ENCODE results near the gene ALDOA. TPM values are rescaled to one million over a fixed set of nuclear protein-coding genes. Genes with fewer than 3 reads are reported as not detected.

The ALDOA gene
- total RNA-seq, 4 donors from 2014 or later: 427 to 1,063 (median 887) TPM

- Histone ChIP-seq H3K4me3 (no peak overlapping the region), H3K27me3 (no peaks in the 10 kb centered on the region), H3K4me1 (no peaks in the 10 kb centered on the region), H3K27ac (no peak overlapping the region), H3K36me3 (no peaks in the 10 kb centered on the region), H3K9me3 (no peaks in the 10 kb centered on the region)
- no peak for DNase-seq
- no peak for TF ChIP-seq POLR2A (IDR thresholded peaks at IDR 0.05)
These were observed 19.0 kb upstream of the ALDOA start for GRCh38 chr16:30046588-30046987.

- no peaks in the 10 kb centered on the region for H3K9me3 ChIP-seq
- no peak overlapping the region for H3K4me3 ChIP-seq
- H3K27ac ChIP-seq: no peak overlapping the region
- DNase-seq: no peak
- H3K4me1 ChIP-seq: peaks cover 0 to 13% (median 6%) of the 10 kb centered on the region in 4 donors
- H3K27me3 ChIP-seq: no peaks in the 10 kb centered on the region
- TF ChIP-seq POLR2A (IDR thresholded peaks at IDR 0.05) (no peak), CTCF (IDR thresholded peaks at IDR 0.05) (no peak)
- no peaks in the 10 kb centered on the region for H3K36me3 ChIP-seq
These were observed 15.7 kb upstream of the ALDOA start for GRCh38 chr16:30049871-30050270.

- TF ChIP-seq CTCF (IDR thresholded peaks at IDR 0.05) (no peak), POLR2A (IDR thresholded peaks at IDR 0.05) (no peak)
- Histone ChIP-seq H3K27me3 (no peaks in the 10 kb centered on the region), H3K36me3 (no peaks in the 10 kb centered on the region), H3K27ac (no peak overlapping the region), H3K4me1 (peaks cover 0 to 23% (median 6%) of the 10 kb centered on the region in 4 donors), H3K9me3 (no peaks in the 10 kb centered on the region), H3K4me3 (no peak overlapping the region)
- DNase-seq: no peak
These were observed 14.0 kb upstream of the ALDOA start for GRCh38 chr16:30051518-30051917.

- H3K27me3 ChIP-seq: no peaks in the 10 kb centered on the region
- H3K4me3 ChIP-seq: peak overlapping the region; percentile 38 to 68 (median 64)
- H3K36me3 ChIP-seq: no peaks in the 10 kb centered on the region
- DNase-seq: peak; percentile 82 to 96 (median 95)
- TF ChIP-seq POLR2A (IDR thresholded peaks at IDR 0.05) (no peak), CTCF (IDR thresholded peaks at IDR 0.05) (peak in 1 of 6 experiments; percentile 9)
- H3K9me3 ChIP-seq: no peaks in the 10 kb centered on the region
- H3K27ac ChIP-seq: peak overlapping the region in 1 of 4 donors; percentile 47
- H3K4me1 ChIP-seq: peaks cover 0 to 23% (median 6%) of the 10 kb centered on the region in 4 donors
These were observed 12.7 kb upstream of the ALDOA start for GRCh38 chr16:30052671-30053372.

GRCh38 chr16:30053376-30054015 lies 12.1 kb upstream of the ALDOA start:
- DNase-seq: no peak
- Histone ChIP-seq H3K36me3 (no peaks in the 10 kb centered on the region), H3K9me3 (no peaks in the 10 kb centered on the region), H3K27ac (peak overlapping the region in 1 of 4 donors; percentile 47), H3K4me1 (peaks cover 0 to 23% (median 6%) of the 10 kb centered on the region in 4 donors), H3K27me3 (no peaks in the 10 kb centered on the region), H3K4me3 (peak overlapping the region; percentile 38 to 68 (median 64))
- TF ChIP-seq CTCF (IDR thresholded peaks at IDR 0.05) (no peak), POLR2A (IDR thresholded peaks at IDR 0.05) (no peak)

GRCh38 chr16:30054451-30054850 lies 11.1 kb upstream of the ALDOA start:
- H3K27me3 ChIP-seq: no peaks in the 10 kb centered on the region
- H3K27ac ChIP-seq: no peak overlapping the region
- no peaks in the 10 kb centered on the region for H3K9me3 ChIP-seq
- H3K4me3 ChIP-seq: no peak overlapping the region
- DNase-seq: no peak
- peaks cover 0 to 23% (median 6%) of the 10 kb centered on the region in 4 donors for H3K4me1 ChIP-seq
- TF ChIP-seq POLR2A (IDR thresholded peaks at IDR 0.05) (no peak), CTCF (IDR thresholded peaks at IDR 0.05) (no peak)
- no peaks in the 10 kb centered on the region for H3K36me3 ChIP-seq

Measured in Peyer's patch (tissue), 4 donors.